Erythroblast (primary cell): Measurements from ENCODE around the gene DGKB.

Source experiments
- GATA1 ChIP-seq: IDR thresholded peaks from 2 replicates; pipeline ENCODE4 v1.6.1; 2011; ENCODE audit warnings: low read depth, mild to moderate bottlenecking, control low read depth, low read length, moderate library complexity
- POLR2A ChIP-seq: IDR thresholded peaks from 2 replicates; pipeline ENCODE4 v1.6.1; 2011; ENCODE audit warnings: mild to moderate bottlenecking, low read length

DNA sequence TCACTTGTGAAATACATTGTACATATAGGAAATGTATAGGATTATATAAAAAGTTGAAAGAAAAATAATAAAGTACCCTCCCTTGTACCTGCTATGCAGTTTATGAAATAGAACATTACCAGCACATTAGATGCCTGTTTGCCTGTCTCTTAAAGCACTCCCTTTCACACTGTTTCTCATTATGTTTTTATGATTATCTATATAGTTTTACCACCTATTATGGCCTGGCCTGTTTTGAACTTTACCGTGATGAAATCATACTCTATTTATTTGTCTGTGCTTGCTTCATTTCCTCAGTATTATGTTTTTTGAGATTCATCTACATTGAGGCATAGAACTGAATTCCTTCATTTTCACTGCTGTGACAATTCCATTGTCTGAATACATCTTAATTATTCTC is 41.1 kb downstream of the DGKB start:
- no peak for TF ChIP-seq POLR2A
- TF ChIP-seq GATA1 = no peak
